GM12891 (cell line): ENCODE data around the gene GEMIN7.
A peak's percentile ranks its signal among the peaks of the same experiment; 100 is the strongest.

Experiments used
- DNase-seq: peaks from one replicate; pipeline ENCODE4 v3.0.0; 2011; ENCODE audit warnings: low spot score; ENCODE audit not compliant: insufficient read length
- FAIRE-seq: peaks from 2 replicates; lab custom pipeline; 2011; peaks lifted over from hg19 to GRCh38; lab: Jason Lieb, UNC
- PAX5 ChIP-seq: IDR thresholded peaks from 2 replicates; pipeline ENCODE4 v1.6.1; 2011; ENCODE audit warnings: low read length, moderate library complexity, mild to moderate bottlenecking; ENCODE audit not compliant: insufficient read depth, severe bottlenecking
- POLR2A ChIP-seq: IDR thresholded peaks from 2 replicates; pipeline ENCODE4 v1.6.1; 2011; ENCODE audit warnings: low read depth, low read length, control low read depth
- POLR2AphosphoS5 ChIP-seq: IDR thresholded peaks from 2 replicates; pipeline ENCODE4 v1.6.1; 2011; ENCODE audit warnings: low read depth, low read length, control low read depth
- POU2F2 ChIP-seq: IDR thresholded peaks from 2 replicates; pipeline ENCODE4 v1.6.1; 2011; ENCODE audit warnings: low read depth, mild to moderate bottlenecking, control low read depth, low read length, moderate library complexity
- SPI1 ChIP-seq: IDR thresholded peaks from 2 replicates; pipeline ENCODE4 v1.6.1; 2011; ENCODE audit warnings: low read depth, low read length, control low read depth
- TAF1 ChIP-seq: IDR thresholded peaks from 2 replicates; pipeline ENCODE4 v1.6.1; 2011; ENCODE audit warnings: low read depth, low read length, control low read depth

GEMIN7 gene

GRCh38 chr19:45071545-45071938 lies 7.5 kb upstream of the GEMIN7 start:
- no peak for TF ChIP-seq POU2F2
- peak; percentile 12; the same call in 1 of the 2 replicates for TF ChIP-seq POLR2AphosphoS5
- DNase-seq: no peak
- FAIRE-seq: no peak

GRCh38 chr19:45071969-45072790 lies 6.9 kb upstream of the GEMIN7 start:
- no peak for DNase-seq
- TF ChIP-seq PAX5 (no peak), POLR2AphosphoS5 (no peak), POU2F2 (no peak)
- no peak for FAIRE-seq

GRCh38 chr19:45074744-45075300 lies 4.2 kb upstream of the GEMIN7 start:
- FAIRE-seq (no peak), DNase-seq (no peak)
- TF ChIP-seq TAF1 (0 out of 2 replicates have a peak, but pooled peaks have one; percentile 43), POLR2A (no peak)

- FAIRE-seq (no peak), DNase-seq (peak; percentile 82)
- no peak for TF ChIP-seq PAX5
- TF ChIP-seq POLR2A: no peak; the same call in 1 of the 2 replicates
- TF ChIP-seq TAF1: peak; percentile 19; the same call in 1 of the 2 replicates
- no peak for TF ChIP-seq POLR2AphosphoS5
- TF ChIP-seq POU2F2: no peak
- peak; percentile 95 for TF ChIP-seq SPI1
These were observed 3.6 kb upstream of the GEMIN7 start for GRCh38 chr19:45075301-45076028.

- FAIRE-seq (peak; percentile 96), DNase-seq (peak; percentile 85)
- peak; percentile 61; the same call in 1 of the 2 replicates for TF ChIP-seq POLR2AphosphoS5
- TF ChIP-seq POLR2A: peak; percentile 59; the same call in 1 of the 2 replicates
- TF ChIP-seq SPI1: no peak
- TF ChIP-seq TAF1: peak; percentile 60
These were observed 2.8 kb upstream of the GEMIN7 start, which contains the start of gene ZNF296 for GRCh38 chr19:45076029-45076850. TSS of gene ZNF296 (minus strand) at chr19:45076478. CDS start at chr19:45076373, 105 bp downstream.

GRCh38 chr19:45076851-45077730 lies 2.0 kb upstream of the GEMIN7 start:
- DNase-seq: no peak
- FAIRE-seq: peak; percentile 26
- TF ChIP-seq PAX5: no peak
- TF ChIP-seq SPI1: no peak
- no peak for TF ChIP-seq POU2F2
- no peak for TF ChIP-seq POLR2A
- no peak for TF ChIP-seq TAF1
- no peak for TF ChIP-seq POLR2AphosphoS5

- FAIRE-seq (peak; percentile 58), DNase-seq (no peak)
- TF ChIP-seq PAX5: no peak
- TF ChIP-seq POU2F2: no peak
- no peak for TF ChIP-seq POLR2A
- no peak for TF ChIP-seq POLR2AphosphoS5
- no peak for TF ChIP-seq TAF1
- no peak for TF ChIP-seq SPI1
These were observed 534 bp upstream of the GEMIN7 start for GRCh38 chr19:45078390-45079062.

- TF ChIP-seq SPI1: no peak
- TF ChIP-seq POLR2AphosphoS5: no peak
- TF ChIP-seq POU2F2: no peak
- no peak for TF ChIP-seq POLR2A
- no peak for TF ChIP-seq TAF1
- TF ChIP-seq PAX5: no peak
- FAIRE-seq: no peak
- no peak for DNase-seq
These were observed 881 bp downstream of the GEMIN7 start for GRCh38 chr19:45079911-45080370.
